T-helper 1 cell (primary cell): ENCODE results near the gene EFNA2.

Source experiments
- DNase-seq, 5 donors: peaks; one replicate each; pipeline ENCODE4 v3.0.0-alpha.2; 2012 to 2020

The EFNA2 gene

DNA sequence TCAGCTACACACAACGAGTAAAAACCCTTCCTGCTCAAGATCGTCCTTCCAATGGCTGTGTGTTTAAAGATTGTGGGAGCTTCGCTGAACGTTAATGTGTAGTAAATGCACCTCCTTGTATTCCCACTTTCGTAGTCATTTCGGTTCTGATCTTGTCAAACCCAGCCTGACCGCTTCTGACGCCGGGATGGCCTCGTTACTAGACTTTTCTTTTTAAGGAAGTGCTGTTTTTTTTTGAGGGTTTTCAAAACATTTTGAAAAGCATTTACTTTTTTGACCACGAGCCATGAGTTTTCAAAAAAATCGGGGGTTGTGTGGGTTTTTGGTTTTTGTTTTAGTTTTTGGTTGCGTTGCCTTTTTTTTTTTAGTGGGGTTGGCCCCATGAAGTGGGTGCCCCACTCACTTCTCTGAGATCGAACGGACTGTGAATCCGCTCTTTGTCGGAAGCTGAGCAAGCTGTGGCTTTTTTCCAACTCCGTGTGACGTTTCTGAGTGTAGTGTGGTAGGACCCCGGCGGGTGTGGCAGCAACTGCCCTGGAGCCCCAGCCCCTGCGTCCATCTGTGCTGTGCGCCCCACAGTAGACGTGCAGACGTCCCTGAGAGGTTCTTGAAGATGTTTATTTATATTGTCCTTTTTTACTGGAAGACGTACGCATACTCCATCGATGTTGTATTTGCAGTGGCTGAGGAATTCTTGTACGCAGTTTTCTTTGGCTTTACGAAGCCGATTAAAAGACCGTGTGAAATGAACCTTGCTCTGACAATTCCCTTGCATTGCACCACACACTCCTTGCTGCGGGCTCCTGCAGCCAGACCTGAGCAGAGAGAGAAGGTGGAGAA lies 13.0 kb upstream of the EFNA2 start:
- no peak for DNase-seq

DNA sequence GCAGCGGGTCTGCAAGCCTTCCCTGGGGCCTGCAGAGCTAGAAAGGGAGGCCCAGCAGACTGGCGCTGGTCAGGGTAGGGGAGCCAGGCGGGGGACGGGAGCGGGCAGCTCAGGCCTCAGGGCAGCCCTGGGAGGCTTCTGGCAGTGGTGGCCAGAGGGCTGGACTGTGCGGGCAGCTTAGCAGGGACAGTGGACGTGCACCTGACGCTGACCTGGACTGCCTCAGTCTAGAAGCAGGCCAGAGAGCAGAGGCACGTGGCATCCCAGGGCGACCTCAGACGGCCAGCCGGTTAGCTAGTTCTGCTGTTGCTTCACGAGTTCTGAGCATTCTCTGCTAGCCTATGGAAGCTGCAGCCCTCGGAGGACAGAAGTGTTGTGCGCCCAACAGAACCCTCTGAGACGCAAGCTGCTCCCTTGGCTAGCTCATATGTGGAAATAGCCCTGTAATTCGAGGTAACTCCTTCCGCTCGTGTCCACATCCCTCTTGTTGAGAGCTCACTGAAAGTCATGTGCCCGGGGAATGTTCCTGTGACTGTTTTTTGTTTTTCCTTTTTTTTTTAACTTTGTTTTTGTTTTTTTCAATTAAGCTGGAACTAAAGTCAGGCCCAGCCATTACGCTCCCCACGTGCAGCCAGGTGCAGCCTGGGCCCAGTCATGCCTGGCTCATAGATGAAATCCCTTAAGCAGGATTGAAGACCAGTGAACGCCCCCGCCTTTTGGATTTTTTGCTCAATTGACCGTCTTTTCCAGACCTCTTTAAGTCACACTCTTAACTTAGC lies 12.2 kb upstream of the EFNA2 start:
- DNase-seq: no peak

DNA sequence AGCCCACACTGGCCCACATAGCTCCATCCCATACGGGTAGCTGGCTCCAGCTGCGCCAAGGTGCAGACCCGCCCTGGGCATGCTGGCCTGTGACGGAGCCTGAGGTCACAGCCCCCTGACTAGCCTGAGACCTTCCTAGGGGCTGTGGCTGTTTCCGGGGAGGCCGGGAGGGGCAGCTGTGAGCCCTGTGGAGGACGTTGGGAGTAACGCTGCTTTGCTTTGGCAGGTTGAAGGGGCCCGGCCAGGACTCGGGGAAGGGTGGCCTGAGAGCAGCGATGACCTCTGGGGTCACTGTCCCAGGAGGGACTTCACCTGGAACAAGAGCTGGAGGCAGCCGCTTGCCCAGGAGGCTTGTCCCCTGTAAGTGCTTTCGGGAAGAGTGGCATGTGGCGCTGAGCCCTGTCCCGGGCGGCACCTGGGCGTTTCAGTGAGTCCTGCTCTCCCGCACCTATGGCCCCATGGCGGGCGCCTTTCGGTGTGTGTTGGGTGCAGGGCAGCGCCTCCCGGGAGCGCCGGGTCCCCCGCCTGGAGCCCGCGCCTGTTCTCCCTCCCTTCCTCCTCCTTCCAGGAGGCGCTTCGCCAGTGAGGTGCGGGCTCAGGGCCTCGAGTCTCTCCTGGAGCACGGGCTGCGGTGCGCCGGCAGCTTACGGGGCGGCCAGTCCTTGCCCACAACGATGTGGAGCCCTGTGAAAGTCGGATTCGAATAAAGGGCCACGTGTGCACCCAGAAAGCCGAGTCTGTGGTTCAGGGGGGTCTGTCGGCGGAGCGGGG lies 11.4 kb upstream of the EFNA2 start:
- DNase-seq: no peak

DNA sequence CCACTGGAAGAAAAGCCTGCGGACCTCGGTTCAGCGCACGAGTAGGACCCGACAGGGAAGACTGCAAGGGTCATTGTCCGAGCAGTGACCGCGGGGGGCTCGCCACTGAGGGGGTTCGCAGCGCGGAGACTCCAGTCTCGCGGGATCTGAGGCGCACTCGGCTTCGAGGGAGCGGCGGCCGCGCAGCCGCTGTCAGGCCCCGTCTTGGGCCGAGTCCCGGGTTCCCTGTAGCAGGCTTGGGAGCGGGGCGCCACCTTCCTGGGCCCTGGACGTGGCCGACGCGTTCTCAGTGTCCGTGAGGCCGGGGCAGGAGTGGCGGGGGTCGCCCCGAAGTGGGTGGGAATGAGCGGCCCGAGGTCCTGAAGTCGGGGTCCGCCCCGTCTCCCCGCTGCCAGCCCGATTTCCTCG lies 10.8 kb upstream of the EFNA2 start:
- no peak for DNase-seq

DNA sequence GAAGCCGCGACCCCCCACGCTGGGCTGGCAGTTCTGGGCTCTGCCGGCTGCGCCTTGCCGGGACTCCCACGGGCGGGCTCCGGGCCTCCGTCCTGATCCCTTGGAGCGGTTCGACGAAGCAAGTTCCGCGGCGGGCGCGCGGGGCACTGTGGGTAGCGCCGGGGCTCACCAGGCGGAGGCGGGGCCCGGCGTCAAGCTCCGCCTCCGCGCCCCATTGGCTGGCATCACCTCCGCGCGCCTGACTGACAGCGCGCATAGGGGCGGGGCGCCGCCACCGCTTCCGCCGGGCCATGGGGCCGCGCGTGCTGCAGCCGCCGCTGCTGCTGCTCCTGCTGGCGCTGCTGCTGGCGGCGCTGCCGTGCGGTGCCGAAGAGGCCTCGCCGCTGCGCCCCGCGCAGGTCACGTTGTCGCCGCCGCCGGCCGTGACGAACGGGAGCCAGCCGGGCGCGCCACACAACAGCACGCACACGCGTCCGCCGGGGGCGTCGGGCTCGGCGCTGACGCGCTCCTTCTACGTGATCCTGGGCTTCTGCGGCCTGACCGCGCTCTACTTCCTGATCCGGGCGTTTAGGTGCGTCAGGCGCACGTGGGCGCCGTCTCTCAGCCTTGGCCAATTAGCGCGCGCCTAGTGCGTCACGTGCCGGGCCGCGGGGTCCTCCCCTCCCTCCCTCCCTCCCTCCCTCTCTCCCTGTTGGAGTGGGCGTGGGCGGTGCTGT lies 10.3 kb upstream of the EFNA2 start, which contains the start of gene FAM174C:
TSS of gene FAM174C (plus strand) at position 271 of the 716 bp plus-strand sequence. CDS start at position 291, 20 bp downstream.
- peak; percentile 93 to 99 (median 95) for DNase-seq

DNA sequence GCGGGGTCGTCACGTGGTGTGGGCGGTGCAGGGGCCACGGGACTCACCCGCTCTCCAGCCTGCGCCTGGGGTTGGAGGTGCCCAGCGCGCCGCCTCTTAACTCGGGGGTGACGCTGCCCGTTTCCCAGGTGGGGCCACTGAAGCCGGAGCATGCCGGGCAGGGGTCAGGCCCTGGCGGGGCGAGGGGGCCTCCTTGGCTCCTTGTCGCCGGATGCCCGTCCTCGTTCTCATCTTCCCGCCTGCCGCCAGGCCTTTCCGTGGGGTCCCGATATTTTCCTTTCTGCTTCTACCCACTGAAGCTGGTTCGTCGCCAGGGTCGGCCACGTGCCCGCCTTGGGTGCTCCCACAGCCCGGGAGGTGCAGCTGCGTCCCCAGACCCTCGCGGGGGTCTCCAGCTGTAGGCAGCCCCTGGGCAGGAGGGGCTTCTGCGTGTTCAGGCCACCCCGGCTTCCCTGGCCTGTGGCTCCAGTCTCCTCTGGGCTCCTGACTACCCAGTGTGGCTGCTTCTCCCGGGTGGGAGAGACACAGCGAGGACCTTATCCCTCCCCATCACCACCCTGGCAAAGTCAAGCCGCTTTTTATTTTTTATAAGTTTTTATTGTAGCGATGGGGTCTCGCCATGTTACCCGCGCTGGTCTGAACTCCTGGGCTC lies 9.6 kb upstream of the EFNA2 start:
- DNase-seq: no peak

DNA sequence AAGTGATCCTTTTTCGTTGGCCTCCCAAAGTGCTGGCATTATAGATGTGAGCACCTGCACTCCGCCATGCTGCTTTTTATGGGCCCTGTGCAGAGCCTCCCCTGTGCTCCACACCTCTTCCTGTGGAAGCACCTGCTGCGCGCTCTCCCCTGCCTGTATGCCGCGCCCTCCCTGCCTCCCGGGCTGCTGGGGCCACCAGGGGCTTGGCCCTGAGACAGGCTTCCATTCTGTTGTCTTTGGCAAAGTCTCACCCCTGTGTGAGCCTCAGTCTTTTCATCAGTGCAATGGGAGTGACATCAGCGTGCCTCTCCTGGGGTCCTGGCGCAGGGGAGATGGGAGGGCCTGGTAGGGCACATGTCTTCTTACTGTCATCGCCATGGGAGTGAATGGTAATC lies 9.0 kb upstream of the EFNA2 start:
- DNase-seq: no peak

DNA sequence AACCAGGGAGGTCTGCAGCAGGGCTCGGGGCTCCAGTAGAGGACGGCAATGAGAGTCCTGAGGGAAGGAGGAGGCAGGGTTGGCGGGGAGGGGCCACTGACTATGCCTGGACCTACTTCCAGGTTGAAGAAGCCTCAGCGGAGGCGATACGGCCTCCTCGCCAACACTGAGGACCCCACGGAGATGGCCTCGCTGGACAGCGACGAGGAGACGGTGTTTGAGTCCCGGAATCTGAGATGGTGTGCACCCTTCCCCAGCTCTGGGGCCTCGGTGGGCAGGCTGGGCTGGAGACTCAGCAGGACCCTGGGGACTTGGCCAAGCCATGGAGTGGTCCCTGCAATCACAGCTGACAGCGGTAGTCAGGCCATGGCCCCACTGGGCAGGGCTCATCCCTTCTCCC lies 8.6 kb upstream of the EFNA2 start:
- no peak for DNase-seq

DNA sequence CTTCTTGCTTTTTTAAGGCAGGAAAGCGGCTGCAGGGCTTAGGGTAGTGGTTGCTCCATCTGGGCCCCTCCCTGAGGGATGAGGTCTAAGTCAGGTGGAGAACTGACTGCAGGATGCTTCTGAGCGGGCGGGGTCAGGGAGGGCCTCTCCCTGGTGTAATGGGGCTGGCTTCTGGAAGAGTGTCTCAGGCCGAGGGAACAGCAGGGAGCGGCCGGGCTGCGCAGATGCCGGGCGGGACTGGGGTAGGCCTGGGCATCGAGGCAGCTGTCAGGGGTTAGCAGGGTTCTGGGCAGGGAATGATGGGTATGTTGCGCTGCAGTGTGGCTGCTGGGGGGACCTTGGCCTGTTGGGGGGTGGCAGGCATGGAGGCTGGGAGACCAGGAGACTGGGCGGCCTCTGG lies 7.6 kb upstream of the EFNA2 start:
- DNase-seq: no peak

DNA sequence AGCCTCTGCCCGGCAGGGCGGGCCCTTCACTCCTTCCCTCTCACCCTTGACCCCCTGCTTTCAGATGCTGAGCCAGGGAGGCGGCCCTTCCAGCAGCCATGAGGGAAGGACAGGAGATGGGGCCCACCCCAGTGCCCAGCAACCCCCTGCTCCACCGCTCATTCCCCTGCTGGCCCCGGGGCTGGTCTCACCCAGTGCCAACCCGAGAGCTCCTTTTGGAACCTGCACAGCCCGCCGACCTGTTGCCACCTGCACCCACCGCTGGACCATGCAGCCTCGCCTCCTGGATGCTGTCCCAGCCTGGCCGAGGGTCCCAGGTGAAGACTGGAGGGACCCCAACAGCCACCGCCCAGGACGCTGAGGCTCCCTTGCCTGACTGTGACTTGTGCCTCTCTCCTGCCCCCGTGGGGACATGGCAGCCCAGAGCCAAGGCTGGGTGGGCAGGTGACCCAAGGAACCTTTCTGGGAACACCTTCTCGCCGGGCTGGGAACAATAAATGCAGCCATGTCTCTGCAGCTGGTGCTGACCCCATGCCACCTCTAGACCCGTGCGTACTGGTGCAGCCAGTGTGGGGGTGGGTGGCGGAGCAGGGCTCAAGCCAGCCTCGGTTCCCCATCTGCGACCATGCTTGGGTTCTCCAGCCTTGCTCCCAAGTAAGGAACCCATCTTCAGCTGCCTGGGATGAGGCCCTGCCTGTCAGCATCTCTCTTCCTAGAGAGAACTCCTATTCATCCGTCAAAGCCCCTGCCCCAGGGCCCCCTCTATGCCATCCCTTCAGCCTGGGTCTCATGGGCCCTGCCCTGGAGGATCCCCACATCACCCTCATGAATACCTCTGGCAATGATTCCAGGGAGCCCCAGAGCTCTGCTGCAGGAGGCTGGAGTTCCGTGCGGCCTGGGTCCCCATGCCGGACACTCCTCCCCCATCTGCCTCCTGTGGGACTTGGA lies 6.7 kb upstream of the EFNA2 start:
- no peak for DNase-seq

DNA sequence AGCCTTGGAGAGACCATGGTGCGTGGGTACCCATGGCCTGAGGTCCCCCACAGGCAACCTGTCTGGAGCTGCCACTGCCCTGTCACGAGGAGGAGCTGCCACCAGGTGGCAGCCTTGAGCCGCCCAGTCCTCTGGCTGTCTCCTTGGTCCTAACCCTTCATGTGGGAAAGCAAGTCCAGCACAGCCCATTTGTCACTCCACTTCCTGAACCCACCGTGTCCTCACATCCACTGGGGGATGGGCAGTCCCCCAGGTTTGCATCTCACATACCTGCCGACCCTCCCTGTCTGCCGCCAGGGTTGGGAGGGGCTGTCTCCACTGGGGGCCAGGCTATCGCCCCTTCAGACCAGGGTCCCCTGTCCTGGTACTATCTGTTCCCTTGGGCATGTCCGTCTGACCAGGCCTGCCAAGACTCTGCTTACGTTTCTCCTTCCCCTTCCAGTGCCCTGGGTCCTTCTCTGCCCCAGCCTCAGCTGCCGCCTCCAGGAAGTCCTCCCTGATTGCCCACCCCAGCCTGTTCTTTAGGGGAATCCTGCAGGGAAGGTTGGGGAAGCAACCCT lies 5.8 kb upstream of the EFNA2 start:
- DNase-seq: peak; percentile 56 to 78 (median 68)

DNA sequence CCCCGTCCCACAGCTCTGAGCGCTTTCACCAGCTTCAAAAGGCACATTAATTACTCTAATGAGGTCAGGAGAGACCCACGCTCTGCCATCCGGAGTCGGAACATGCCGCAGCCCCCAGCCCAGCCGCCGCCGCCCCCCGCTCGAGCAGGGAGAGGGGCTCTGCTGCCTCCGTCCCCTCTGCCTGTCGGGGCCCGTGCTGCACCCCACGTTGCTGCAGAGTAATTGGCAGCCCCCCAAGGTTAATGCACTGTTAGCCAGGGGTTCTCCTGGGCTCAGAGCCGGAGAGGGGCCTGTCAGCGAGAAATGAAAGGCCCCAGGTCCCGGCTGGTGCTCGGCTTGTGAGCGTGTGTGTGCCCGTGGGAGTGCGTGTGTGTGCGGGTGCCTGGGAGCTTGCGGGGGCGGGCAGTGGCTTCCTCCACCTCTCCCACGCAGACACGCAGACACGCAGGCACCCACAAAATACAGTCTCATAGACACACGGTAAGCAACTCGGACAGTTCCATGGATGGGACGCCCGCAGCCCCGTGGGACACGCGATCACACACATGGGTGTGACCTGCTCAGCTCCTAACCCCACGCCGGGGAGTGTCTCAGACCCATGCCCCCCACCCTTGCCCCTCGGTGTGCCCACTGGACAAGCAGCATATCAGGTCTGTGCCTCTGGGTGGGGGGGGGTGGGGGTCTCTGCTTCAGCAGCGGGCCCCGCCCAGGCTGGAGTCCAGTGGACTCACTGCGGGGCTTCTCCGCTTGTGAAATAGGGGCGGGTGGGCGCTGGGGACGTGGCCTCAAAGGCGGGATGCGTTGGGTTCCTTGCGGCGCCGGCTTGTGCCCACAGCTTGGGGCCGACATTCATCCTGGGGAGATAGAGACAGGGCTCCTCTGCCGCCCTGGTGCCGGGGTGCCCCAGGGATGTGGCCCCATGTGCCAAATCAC lies 4.8 kb upstream of the EFNA2 start:
- DNase-seq: no peak

DNA sequence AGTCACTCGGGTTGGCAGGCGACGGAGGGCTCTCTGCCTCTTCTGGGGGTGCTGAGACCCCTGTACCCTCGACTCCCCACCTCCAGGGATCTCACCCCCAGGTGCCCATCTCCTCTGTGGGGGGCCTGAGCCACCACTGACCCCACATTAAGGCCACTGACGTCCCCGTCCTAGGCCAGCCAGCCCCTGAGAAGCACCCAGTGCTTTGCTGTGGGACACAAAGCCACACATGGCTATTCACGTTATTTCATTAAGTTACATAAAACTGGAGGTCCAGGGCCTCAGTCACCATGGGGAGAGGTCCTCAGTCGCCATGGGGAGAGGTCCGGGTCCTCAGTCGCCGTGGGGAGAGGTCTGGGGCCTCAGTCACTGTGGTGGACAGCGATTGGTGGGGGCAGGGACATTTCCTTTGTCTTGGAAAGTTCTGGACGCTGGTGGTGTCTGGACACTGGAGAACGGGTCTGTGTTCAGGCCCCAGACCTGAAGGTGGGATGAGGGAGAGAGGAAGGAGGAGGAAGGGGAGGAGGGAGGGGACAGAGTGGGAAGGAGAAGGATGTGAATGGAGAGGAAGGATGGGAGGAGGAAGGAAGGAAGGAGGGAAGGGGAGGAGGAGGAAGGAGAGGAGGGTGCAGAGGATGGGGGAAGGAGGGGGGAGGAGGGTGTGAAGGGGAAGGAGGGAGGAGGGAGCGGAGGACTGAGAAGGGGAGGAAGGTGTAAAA lies 3.9 kb upstream of the EFNA2 start:
- no peak for DNase-seq

DNA sequence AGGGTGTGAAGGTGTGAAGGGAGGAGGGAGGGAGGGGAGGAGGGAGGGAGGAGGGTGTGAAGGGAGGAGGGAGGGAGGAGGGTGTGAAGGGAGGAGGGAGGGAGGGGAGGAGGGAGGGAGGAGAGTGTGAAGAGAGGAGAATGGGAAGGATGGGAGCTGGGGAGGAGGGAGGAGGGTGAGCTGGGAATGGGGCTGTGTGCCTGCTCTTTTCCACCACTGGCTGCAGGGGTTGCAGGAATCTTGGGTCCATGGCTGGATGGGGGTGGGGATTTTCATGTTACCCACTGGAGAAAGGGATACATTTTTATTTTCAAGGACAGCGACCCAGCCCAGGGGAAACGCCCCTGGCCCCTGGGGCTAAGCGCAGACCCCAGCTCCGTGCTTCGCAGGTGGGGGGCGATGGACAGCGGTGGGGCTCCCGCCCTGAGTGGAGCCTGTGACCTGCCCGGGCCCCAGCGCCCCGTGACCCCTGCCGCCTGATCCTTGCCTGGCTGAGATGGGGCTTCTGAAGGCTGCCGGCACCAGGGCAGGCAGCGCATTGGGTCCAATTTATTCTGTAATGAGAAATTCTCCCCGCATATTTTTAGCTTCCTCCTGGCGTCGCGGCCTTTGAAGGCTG lies 3.0 kb upstream of the EFNA2 start:
- DNase-seq: no peak

DNA sequence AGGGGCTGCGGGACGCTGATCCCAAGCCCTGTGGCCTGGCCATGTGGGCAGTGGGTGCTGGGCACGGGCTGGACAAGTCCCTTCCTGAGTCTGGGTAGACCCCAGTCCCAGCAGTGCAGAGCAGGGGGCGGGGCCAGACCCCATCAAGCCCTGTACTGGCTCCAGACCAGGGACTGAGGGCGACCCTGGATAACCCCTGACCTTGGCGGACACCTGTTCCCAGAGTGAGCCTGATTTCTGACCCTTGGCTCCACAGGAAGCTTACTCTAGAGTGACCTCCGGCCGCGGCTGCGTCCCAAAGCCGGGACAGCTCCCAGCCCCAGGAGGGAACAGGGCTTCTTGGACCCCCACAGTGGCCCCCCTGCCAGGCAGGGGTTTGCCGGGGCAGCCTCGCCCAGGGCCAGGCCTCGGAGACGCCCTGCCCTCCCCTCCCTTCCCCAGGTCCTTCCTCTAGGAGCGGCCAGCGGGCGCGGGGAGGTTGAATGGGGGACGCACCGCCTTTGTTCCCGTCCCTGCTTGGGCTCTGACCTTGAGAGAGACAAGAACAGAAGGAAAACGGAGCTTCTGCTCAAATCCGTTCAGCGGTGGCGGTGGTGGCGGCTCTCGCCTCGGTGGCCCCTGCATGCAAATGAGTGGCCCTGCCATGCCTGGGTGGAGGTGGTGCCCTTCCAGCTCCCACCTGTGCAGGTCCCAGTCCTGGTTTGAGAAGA lies 2.3 kb upstream of the EFNA2 start:
- no peak for DNase-seq

DNA sequence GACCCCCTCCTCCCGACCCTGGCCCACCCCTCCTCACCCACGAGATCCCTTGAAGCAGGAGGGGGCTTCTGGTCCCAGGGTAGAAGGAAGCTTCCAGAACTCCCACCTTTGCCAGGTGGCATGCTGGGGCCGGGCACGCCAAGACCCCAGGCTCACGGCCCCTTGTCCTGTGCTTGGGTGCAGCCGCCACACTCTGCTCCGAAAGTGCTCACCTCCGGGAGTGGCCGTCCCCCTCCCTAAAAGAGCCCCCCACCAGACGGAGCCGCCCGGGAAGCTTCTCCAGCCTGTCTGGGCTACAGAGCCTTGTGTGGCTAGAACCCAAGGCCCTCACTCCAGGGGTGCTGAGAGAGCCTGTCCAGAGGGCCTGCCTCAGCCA lies 1.8 kb upstream of the EFNA2 start:
- no peak for DNase-seq

DNA sequence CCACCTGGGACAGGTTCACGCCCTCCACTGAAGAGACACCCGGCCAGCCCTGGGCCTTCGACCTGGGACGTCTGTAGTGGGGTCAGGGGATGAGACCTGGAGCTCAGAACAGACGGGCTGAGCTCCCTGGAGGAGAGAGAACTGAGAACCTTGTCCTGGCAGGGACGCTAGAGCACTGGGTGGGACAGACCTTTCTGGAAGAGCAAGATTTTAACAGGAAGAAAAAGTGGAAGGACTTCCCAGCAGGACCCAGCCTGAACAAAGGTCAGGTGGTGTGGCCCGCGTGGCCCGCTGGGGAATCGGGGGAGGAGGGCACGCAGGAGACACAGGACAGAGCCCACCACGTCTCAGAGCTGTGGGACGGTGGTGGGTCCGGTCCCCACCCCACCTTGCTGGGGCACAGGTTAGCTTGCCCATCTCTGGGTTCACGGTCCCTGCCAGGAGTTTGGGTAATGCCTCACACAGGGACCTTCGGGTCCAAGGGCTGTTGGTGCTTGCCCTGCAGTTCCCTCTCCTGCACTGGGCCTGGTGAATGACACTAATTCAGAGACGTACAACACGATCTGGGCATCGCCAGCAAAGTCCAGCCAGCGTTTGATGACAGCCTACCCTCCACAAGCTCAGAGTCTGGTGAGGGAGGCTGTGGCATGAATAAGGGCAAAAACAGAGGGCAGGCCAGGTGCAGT lies 1.2 kb upstream of the EFNA2 start:
- DNase-seq: no peak
